Measurements from ENCODE around the gene SKAP2.

The SKAP2 gene

GRCh38 chr7:26658389-26659084 lies 205.9 kb downstream of the SKAP2 start:
- DNase-seq = no peak

- no peak for DNase-seq
Observed at GRCh38 chr7:26657686-26658388, 206.6 kb downstream of the SKAP2 start.

GRCh38 chr7:26657206-26657641 lies 207.2 kb downstream of the SKAP2 start:
- DNase-seq = no peak

- no peak for DNase-seq
Observed at GRCh38 chr7:26656735-26657134, 207.7 kb downstream of the SKAP2 start.

- no peak for DNase-seq
Observed at GRCh38 chr7:26655781-26656180, 208.6 kb downstream of the SKAP2 start.

- DNase-seq = no peak
Observed at GRCh38 chr7:26653430-26654399, 210.7 kb downstream of the SKAP2 start.

GRCh38 chr7:26652401-26653100 lies 211.8 kb downstream of the SKAP2 start:
- no peak for DNase-seq

GRCh38 chr7:26650103-26650502 lies 214.3 kb downstream of the SKAP2 start:
- no peak for DNase-seq

- no peak for DNase-seq
Observed at GRCh38 chr7:26649388-26649787, 215.0 kb downstream of the SKAP2 start.

GRCh38 chr7:26648554-26648953 lies 215.8 kb downstream of the SKAP2 start:
- no peak for DNase-seq

GRCh38 chr7:26646336-26647048 lies 217.9 kb downstream of the SKAP2 start:
- DNase-seq = no peak

- no peak for DNase-seq
Observed at GRCh38 chr7:26645121-26645520, 219.3 kb downstream of the SKAP2 start.

- no peak for DNase-seq
Observed at GRCh38 chr7:26642416-26642815, 222.0 kb downstream of the SKAP2 start.

GRCh38 chr7:26639695-26640094 lies 224.7 kb downstream of the SKAP2 start:
- DNase-seq = no peak

GRCh38 chr7:26639111-26639510 lies 225.3 kb downstream of the SKAP2 start:
- DNase-seq = no peak

GRCh38 chr7:26638140-26638539 lies 226.2 kb downstream of the SKAP2 start:
- DNase-seq = no peak

- no peak for DNase-seq
Observed at GRCh38 chr7:26637610-26638009, 226.8 kb downstream of the SKAP2 start.

GRCh38 chr7:26636808-26637207 lies 227.6 kb downstream of the SKAP2 start:
- DNase-seq = no peak

- DNase-seq = no peak
Observed at GRCh38 chr7:26633557-26633956, 230.8 kb downstream of the SKAP2 start.

- no peak for DNase-seq
Observed at GRCh38 chr7:26631601-26632000, 232.8 kb downstream of the SKAP2 start.

- DNase-seq = no peak
Observed at GRCh38 chr7:26630941-26631580, 233.3 kb downstream of the SKAP2 start.

GRCh38 chr7:26630361-26630760 lies 234.0 kb downstream of the SKAP2 start:
- DNase-seq = no peak
